H1 (cell line): ENCODE measurements around the gene TENT4B.

Experiments used
- CREB1 ChIP-seq: IDR thresholded peaks from 2 replicates; pipeline ENCODE4 v1.6.1; 2012; ENCODE audit warnings: inconsistent platforms
- EP300 ChIP-seq, 2 experiments: IDR thresholded peaks; 1 replicate in 1 of 2; 2 replicates in 1 of 2; pipeline ENCODE4 v1.6.1; 2011 to 2012; ENCODE audit warnings: low read depth in 2 of 2, low read length in 2 of 2, mild to moderate bottlenecking in 2 of 2, borderline replicate concordance in 1 of 2, inconsistent platforms in 1 of 2, moderate library complexity in 1 of 2
- EZH2 ChIP-seq: fragments of 200-600 bp; sonication (generic); IDR thresholded peaks from 2 replicates; pipeline ENCODE4 v1.7.1; 2012; ENCODE audit warnings: low read depth, mild to moderate bottlenecking, moderate library complexity, low read length, inconsistent platforms; ENCODE audit not compliant: severe bottlenecking
- GABPA ChIP-seq: IDR thresholded peaks from 2 replicates; pipeline ENCODE4 v1.6.1; 2011; ENCODE audit warnings: mild to moderate bottlenecking, low read length, moderate library complexity, borderline replicate concordance; ENCODE audit not compliant: insufficient read depth
- POLR2A ChIP-seq, 2 experiments: IDR thresholded peaks; 1 replicate in 1 of 2; 2 replicates in 1 of 2; pipeline ENCODE4 v1.6.1; 2011; ENCODE audit warnings: low read depth in 2 of 2, low read length in 2 of 2, mild to moderate bottlenecking in 2 of 2; ENCODE audit errors: control extremely low read depth in 1 of 2
- POLR2AphosphoS5 ChIP-seq: IDR thresholded peaks from 2 replicates; pipeline ENCODE4 v1.6.1; 2011; ENCODE audit warnings: low read depth, low read length
- RXRA ChIP-seq: IDR thresholded peaks from 2 replicates; pipeline ENCODE4 v1.6.1; 2011; ENCODE audit warnings: low read depth, mild to moderate bottlenecking, low read length, moderate library complexity; ENCODE audit not compliant: insufficient read depth
- SAP30 ChIP-seq: fragments of 300-600 bp; sonication (generic); IDR thresholded peaks from 2 replicates; pipeline ENCODE4 v1.7.1; 2012; ENCODE audit warnings: low read length, moderate library complexity, mild to moderate bottlenecking, inconsistent platforms; ENCODE audit not compliant: insufficient read depth, insufficient replicate concordance
- SIN3A ChIP-seq, 2 experiments: IDR thresholded peaks in 1 of 2; conservative IDR thresholded peaks in 1 of 2; 2 replicates each; pipeline ENCODE4 v1.6.1; 2011 to 2012; ENCODE audit warnings: low read length in 2 of 2, improper control_type of control experiment in 1 of 2, low read depth in 1 of 2, mild to moderate bottlenecking in 1 of 2
- SP1 ChIP-seq: IDR thresholded peaks from 2 replicates; pipeline ENCODE4 v1.6.1; 2011; ENCODE audit warnings: low read depth, low read length
- TF ChIP-seq, protein P1 (sequence below), 3 experiments: IDR thresholded peaks; 1 replicate in 2 of 3; 2 replicates in 1 of 3; pipeline versions ENCODE4 v1.5.1 to v1.6.1; 2011; ENCODE audit warnings: low read length in 3 of 3, mild to moderate bottlenecking in 3 of 3, inconsistent platforms in 2 of 3, low read depth in 1 of 3, moderate library complexity in 1 of 3; ENCODE audit not compliant: insufficient read depth in 1 of 3; ENCODE audit errors: control extremely low read depth in 1 of 3

DNA sequence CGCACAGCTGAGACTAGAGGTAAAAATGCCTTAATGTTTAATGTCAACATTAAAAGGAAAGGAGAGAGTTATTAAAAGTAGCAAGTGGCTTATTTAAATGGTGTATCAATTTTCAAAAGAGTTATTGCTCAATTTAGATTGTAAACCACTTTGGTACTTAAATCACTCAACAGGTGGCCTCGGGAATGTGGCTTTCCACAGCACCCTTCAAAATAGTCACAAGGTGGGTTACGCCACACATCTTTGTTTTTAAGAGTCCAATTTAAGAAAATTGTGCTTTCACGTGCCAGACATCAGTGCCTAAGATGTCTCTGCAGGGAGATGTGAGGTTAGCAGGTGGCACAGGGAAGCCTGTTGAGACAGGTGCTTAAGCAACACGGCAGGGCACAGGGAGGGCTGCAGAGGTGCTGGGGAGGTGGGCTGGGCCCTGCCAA lies 85.8 kb downstream of the TENT4B start:
- TF ChIP-seq, protein P1, sequence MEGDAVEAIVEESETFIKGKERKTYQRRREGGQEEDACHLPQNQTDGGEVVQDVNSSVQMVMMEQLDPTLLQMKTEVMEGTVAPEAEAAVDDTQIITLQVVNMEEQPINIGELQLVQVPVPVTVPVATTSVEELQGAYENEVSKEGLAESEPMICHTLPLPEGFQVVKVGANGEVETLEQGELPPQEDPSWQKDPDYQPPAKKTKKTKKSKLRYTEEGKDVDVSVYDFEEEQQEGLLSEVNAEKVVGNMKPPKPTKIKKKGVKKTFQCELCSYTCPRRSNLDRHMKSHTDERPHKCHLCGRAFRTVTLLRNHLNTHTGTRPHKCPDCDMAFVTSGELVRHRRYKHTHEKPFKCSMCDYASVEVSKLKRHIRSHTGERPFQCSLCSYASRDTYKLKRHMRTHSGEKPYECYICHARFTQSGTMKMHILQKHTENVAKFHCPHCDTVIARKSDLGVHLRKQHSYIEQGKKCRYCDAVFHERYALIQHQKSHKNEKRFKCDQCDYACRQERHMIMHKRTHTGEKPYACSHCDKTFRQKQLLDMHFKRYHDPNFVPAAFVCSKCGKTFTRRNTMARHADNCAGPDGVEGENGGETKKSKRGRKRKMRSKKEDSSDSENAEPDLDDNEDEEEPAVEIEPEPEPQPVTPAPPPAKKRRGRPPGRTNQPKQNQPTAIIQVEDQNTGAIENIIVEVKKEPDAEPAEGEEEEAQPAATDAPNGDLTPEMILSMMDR (IDR thresholded peaks at IDR 0.05; ENCODE audit: control extremely low read depth in 1 of 3, insufficient read depth in 1 of 3, low read depth in 1 of 3, low read length in 3 of 3): no peak
- TF ChIP-seq RXRA (no peak), POLR2A (IDR thresholded peaks at IDR 0.05; ENCODE audit: control extremely low read depth in 1 of 2, low read depth in 2 of 2, low read length in 2 of 2) (no peak), SIN3A (conservative IDR thresholded peaks at IDR 0.05 in 1 of 2, IDR thresholded peaks at IDR 0.05 in 1 of 2; ENCODE audit: low read depth in 1 of 2, low read length in 2 of 2) (no peak), POLR2AphosphoS5 (no peak), EZH2 (no peak), CREB1 (no peak), SP1 (no peak), SAP30 (no peak), EP300 (IDR thresholded peaks at IDR 0.05; ENCODE audit: borderline replicate concordance in 1 of 2, low read depth in 2 of 2, low read length in 2 of 2) (no peak), GABPA (no peak)
